ENCODE measurements around the gene FGGY.
"Not testable (repeated sequence)": the region's sequence is repeated elsewhere in the genome, so short reads cannot be mapped to it uniquely, and the experiment has no call there.

FGGY gene

DNA sequence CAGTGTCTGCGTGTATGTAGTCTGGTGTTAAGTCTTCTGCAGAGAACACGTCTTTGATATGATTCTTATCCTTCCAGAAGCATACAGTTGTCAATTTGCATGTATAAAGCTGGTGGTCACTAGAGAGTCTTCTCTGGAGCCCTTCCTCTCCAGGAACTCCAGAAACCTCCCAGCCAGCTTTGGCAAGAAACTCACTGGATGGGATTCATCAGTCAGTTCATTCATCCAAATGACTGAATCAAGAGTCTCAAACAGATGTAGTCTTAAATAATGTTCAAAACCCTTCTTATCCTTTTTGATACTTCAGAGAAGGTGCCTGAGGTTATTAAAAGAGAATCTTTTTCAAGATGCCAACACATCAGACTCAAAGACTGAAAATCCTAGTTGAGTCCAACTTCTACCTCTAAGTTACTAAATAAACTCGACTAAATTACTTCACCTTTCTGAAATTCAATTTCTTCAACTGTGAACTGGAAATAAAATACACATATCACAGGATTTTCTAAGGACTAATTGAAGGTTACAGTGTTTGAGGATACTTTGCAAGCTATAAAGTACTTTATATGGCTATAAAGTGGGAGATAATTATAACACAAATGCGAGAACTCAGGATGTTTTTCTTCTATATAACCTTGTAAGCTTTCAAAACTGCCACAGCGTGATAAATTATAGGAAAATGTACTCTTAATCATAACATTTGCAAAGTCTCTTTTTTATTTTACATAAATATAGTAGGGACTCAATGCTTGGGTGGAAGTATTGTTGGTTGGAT is 252.4 kb downstream of the FGGY start:
- H3K27ac Mint-ChIP-seq = no peak overlapping the region
- H3K27me3 Mint-ChIP-seq = no peaks in the 10 kb centered on the region
- H3K36me3 Mint-ChIP-seq (ENCODE audit: low read depth) = peaks cover 6% of the 10 kb centered on the region
- H3K4me3 Mint-ChIP-seq = no peak overlapping the region
- no peaks in the 10 kb centered on the region for H3K9me3 Mint-ChIP-seq
- no peaks in the 10 kb centered on the region for H3K4me1 Mint-ChIP-seq (ENCODE audit: low read depth)

DNA sequence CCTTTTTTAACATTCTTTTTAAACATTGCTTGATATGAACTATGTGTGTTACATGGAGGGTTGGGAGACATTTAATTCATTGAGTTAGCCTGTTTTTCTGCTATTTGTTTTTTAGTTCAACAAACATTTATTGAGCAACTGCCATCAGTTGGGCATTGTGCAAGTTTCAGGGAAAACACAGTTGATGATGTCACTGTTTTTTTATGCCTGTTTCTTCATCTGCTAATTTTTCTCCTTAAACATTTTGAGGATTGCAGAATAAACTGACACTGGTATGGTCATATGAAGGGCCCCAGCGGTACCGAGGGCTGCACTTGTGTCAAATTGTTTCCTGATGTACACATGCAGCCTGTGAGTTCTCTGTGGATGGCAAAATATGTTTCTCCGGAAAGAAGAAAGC is 253.0 kb downstream of the FGGY start:
- Mint-ChIP-seq H3K4me1 (ENCODE audit: low read depth) (no peaks in the 10 kb centered on the region), H3K27ac (no peak overlapping the region), H3K36me3 (ENCODE audit: low read depth) (peaks cover 12% of the 10 kb centered on the region), H3K4me3 (no peak overlapping the region), H3K27me3 (no peaks in the 10 kb centered on the region), H3K9me3 (no peaks in the 10 kb centered on the region)

DNA sequence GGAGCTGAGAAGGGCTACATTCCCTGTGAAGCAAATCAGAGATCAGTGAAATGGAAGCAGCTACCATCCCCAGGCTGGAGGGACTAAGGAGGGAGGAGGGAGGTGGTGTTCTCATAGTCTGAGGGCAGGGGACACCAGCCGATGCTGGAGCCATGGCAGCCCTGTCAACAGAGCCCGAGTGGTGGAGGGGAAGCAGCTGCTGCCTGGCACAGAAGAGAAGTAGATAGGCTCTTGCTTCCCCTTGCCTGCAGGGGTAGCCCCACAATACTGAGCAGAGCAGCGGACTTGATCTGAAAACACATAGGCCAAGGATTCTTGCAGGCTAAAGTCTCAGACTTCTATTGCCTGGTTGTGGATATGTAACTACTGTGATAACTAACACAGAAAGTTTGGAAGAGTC is 255.1 kb downstream of the FGGY start:
- H3K4me1 Mint-ChIP-seq (ENCODE audit: low read depth) = no peaks in the 10 kb centered on the region
- H3K36me3 Mint-ChIP-seq (ENCODE audit: low read depth) = peaks cover 28% of the 10 kb centered on the region
- H3K4me3 Mint-ChIP-seq = no peak overlapping the region
- no peak overlapping the region for H3K27ac Mint-ChIP-seq
- H3K9me3 Mint-ChIP-seq = peaks cover 8% of the 10 kb centered on the region
- no peaks in the 10 kb centered on the region for H3K27me3 Mint-ChIP-seq

DNA sequence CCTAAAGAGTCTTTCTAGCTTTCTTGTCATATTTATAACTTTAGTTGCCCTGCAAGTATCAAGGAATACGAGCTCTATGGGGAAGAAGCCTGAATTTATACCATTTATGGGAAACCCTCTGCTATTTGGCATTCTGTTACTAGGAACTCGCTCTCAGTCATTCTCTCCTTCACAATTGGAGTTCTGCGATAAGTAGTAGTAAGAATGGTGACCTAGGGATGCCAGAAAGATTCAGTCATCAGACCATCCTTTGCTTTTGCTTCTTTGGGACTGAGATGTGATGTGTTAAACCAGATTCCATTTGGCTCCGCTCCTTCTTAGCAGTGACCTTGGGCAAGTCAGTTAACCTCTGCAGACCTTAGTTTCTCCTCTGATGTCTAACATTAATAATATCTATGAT is 256.5 kb downstream of the FGGY start:
- no peak overlapping the region for H3K4me3 Mint-ChIP-seq
- no peaks in the 10 kb centered on the region for H3K4me1 Mint-ChIP-seq (ENCODE audit: low read depth)
- peaks cover 40% of the 10 kb centered on the region for H3K36me3 Mint-ChIP-seq (ENCODE audit: low read depth)
- no peaks in the 10 kb centered on the region for H3K27me3 Mint-ChIP-seq
- H3K9me3 Mint-ChIP-seq = peaks cover 20% of the 10 kb centered on the region
- no peak overlapping the region for H3K27ac Mint-ChIP-seq

DNA sequence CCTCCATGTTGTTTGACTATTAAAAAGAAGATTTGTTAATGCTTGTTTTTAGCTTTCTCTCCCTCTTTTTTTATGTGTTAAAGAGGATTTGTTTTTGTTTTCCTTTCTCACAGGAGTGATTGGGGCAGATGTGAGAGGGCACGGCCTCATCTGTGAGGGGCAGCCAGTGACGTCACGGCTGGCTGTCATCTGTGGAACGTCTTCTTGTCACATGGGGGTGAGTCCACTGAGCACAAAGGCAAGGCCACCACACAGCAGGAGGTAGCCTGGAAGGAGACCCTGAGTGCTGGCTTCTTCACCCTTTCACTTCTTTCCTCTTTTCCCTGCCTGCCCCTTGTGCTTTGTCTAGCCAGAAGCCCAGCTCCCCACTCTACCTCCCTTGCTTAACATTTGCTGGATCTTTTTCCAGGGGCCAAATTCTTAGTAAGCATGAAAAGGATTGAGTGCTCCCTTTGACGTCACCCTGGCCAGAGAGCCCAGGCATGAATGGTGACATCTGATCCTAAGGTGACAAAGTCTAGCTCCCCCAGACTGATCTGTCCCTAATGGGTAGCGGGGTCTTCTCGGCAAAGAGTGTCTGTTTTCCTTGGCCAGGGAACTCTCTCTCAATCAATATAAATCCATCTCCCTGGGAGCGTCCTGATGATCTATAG is 257.2 kb downstream of the FGGY start:
- H3K27me3 Mint-ChIP-seq = no peaks in the 10 kb centered on the region

DNA sequence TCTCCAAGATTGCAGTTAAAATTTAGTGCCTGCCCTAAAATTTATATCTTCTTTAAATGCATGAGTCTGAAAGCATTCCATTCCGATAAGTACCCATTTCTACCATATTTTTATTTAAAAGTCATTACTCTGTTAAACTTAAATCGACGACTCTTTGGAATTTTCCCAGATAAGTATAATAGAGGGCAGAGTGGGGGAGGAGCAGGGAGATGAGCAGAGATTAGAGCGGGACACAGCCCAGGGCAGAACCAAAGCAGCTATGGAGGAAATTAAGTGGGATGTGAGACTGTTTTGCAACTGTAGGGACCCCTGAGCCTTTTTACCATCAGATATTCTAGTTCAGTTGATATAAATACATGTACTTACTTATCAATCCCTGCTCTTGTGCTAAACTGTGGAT is 257.9 kb downstream of the FGGY start:
- Mint-ChIP-seq H3K36me3 (ENCODE audit: low read depth) (peaks cover 47% of the 10 kb centered on the region), H3K27me3 (no peaks in the 10 kb centered on the region), H3K27ac (no peak overlapping the region), H3K9me3 (peaks cover 27% of the 10 kb centered on the region), H3K4me3 (no peak overlapping the region), H3K4me1 (ENCODE audit: low read depth) (no peaks in the 10 kb centered on the region)

More for the DNA sequence above, 257.2 kb downstream of the FGGY start:
- Mint-ChIP-seq H3K4me1 (ENCODE audit: low read depth) (no peaks in the 10 kb centered on the region), H3K9me3 (peaks cover 27% of the 10 kb centered on the region), H3K36me3 (ENCODE audit: low read depth) (peaks cover 46% of the 10 kb centered on the region), H3K4me3 (no peak overlapping the region), H3K27ac (no peak overlapping the region)

DNA sequence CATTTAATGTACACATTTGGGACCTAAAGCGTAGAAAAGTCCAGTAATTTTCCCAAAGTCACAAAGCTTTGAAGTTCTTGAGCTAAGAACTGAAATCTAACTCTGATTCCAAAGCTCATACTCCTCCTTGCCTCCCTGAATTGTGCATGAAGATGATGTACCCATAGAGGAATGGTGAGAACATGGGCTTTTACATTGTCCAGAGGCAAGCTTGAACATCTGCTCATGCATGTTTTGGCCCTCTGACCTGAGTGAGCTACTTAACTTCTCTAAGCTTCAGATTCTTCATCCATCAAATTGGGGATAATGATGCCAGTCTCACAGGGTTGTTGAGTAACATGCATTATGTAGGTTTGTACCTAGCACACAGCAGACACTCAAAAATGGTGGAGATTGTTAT is 259.5 kb downstream of the FGGY start:
- Mint-ChIP-seq H3K27me3 (no peaks in the 10 kb centered on the region), H3K9me3 (peaks cover 27% of the 10 kb centered on the region), H3K36me3 (ENCODE audit: low read depth) (peaks cover 47% of the 10 kb centered on the region), H3K4me1 (ENCODE audit: low read depth) (peaks cover 9% of the 10 kb centered on the region), H3K27ac (no peak overlapping the region), H3K4me3 (no peak overlapping the region)

DNA sequence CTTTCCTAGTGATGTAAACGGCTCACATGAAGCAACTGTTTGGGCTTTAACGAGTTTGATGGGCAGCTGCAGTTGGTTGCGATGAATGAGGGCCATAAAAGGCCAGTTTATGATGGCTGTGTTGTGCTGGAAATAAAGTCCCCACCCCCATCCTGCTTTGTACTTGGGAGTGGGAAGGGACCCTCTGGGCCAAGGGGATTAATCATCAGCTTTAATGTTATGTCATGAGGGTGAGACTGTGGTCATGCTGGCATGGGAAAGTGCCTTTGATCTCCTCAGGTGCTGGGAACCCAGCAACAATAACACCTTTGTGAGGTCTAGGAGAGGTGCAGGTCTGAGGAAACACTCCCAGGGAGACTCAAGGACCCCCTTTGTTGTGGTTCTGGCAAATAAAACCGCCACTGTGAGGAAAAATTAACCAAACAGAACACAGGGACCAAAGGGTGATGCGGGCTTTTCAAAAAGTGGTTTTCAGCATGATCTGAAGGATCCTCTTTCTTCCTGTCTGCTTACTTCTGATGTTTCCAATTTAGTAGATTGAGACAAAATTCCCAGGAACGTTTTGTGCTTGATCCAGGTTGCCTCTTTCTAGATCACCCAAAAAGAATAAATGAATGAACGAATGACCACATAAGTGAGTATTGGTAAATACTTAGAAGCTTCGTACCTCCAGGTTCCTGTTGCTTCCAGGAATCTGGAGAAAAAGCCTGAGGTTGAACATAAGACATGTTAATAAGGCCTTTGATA is 260.1 kb downstream of the FGGY start:
- no peaks in the 10 kb centered on the region for H3K27me3 Mint-ChIP-seq
- peaks cover 9% of the 10 kb centered on the region for H3K4me1 Mint-ChIP-seq (ENCODE audit: low read depth)
- no peak overlapping the region for H3K27ac Mint-ChIP-seq
- H3K36me3 Mint-ChIP-seq (ENCODE audit: low read depth) = peaks cover 47% of the 10 kb centered on the region
- H3K4me3 Mint-ChIP-seq = no peak overlapping the region
- H3K9me3 Mint-ChIP-seq = peaks cover 27% of the 10 kb centered on the region

DNA sequence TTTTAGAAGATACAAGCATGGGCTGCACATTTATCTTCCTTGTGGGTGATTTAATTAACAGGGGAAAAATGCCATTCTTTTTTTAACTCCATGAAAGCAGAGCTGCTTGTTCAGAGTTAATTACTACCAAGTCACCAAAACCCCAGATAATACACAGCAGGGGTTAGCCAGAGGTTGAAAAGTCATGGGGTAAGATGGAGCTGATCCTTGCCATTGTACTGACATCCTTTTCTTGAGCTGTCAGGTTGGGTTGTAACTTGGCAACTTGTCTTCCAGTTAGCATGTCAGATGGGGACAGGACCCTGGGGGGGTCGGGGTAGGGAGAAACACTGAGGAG is 260.6 kb downstream of the FGGY start:
- peaks cover 47% of the 10 kb centered on the region for H3K36me3 Mint-ChIP-seq (ENCODE audit: low read depth)
- H3K27ac Mint-ChIP-seq = no peak overlapping the region
- H3K27me3 Mint-ChIP-seq = no peaks in the 10 kb centered on the region
- peaks cover 27% of the 10 kb centered on the region for H3K9me3 Mint-ChIP-seq
- H3K4me1 Mint-ChIP-seq (ENCODE audit: low read depth) = peaks cover 9% of the 10 kb centered on the region
- H3K4me3 Mint-ChIP-seq = no peak overlapping the region

DNA sequence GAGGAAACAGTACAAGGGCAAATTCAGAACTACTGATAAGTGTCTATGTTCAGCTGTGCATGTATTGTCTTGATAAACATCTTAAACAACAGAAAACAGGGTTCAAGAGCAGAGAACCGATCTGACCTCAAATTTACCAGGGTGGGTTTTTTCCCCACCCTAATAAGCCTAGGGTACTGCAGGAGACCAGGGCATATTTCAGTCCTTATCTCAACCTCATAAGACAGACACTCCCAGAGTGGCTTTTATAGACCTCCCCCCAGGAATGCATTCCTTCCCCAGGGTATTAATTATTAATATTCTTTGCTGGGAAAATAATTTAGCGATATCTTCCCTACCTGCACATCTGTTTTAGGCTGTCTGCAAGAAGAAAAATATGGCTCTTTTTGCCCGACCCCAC is 261.7 kb downstream of the FGGY start:
- H3K9me3 Mint-ChIP-seq = peaks cover 27% of the 10 kb centered on the region
- not testable (repeated sequence) for H3K4me1 Mint-ChIP-seq (ENCODE audit: low read depth); H3K27ac Mint-ChIP-seq; H3K27me3 Mint-ChIP-seq; H3K4me3 Mint-ChIP-seq
- peaks cover 47% of the 10 kb centered on the region for H3K36me3 Mint-ChIP-seq (ENCODE audit: low read depth)

DNA sequence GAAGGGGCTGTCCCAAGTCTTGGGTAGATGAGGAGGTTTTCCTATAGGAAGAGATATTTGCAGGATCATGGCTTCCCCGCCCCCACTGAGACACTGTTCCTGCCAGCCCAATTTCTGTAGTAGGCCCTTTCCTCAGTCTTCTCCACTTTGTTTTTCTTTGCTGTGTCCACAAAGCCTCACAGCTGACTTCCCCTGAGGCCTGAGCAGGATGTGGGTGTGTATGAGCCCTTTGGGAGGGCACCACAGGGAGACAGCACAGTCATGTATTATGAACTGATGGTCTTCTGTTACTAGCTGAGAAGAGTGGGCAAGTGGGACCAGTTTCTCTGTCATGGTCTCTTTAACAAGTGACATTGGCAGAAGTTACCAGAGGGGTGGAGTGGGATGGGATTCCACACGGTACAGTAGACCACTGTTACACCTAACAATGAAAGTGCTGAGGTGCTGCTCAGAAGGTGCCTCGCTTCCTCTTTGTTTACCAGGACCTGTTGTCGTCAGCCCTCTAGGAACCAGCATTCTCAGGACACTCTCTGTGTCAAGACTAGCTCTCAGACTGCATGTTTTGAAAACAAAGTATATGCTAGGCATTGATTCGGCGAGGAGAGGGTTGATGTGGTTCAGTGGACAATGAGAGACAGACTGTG is 264.0 kb downstream of the FGGY start:
- Mint-ChIP-seq H3K36me3 (ENCODE audit: low read depth) (peaks cover 28% of the 10 kb centered on the region), H3K9me3 (peaks cover 27% of the 10 kb centered on the region), H3K27ac (no peak overlapping the region), H3K4me1 (ENCODE audit: low read depth) (peaks cover 9% of the 10 kb centered on the region), H3K27me3 (no peaks in the 10 kb centered on the region), H3K4me3 (no peak overlapping the region)

DNA sequence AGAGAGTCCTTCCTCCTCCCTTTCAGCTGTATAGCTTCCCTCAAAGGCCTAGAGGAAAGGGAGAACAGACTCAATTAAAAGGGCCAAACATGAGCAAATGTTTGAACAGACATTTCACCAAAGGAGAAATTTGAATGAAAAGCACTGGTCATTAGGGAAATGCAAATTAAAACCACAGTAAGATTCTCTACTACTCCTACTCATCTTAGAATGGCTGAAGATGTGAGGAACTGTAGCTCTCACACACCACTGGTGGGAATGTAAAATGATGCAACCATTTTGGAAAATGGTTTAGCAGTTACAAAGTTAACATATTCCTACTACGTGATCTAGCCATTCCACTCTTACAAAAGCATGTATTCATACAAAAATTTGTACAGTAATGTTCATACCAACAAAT is 264.9 kb downstream of the FGGY start:
- Mint-ChIP-seq H3K27me3 (no peaks in the 10 kb centered on the region), H3K36me3 (ENCODE audit: low read depth) (peaks cover 22% of the 10 kb centered on the region), H3K4me3 (no peak overlapping the region), H3K9me3 (peaks cover 20% of the 10 kb centered on the region), H3K27ac (no peak overlapping the region), H3K4me1 (ENCODE audit: low read depth) (peaks cover 9% of the 10 kb centered on the region)

DNA sequence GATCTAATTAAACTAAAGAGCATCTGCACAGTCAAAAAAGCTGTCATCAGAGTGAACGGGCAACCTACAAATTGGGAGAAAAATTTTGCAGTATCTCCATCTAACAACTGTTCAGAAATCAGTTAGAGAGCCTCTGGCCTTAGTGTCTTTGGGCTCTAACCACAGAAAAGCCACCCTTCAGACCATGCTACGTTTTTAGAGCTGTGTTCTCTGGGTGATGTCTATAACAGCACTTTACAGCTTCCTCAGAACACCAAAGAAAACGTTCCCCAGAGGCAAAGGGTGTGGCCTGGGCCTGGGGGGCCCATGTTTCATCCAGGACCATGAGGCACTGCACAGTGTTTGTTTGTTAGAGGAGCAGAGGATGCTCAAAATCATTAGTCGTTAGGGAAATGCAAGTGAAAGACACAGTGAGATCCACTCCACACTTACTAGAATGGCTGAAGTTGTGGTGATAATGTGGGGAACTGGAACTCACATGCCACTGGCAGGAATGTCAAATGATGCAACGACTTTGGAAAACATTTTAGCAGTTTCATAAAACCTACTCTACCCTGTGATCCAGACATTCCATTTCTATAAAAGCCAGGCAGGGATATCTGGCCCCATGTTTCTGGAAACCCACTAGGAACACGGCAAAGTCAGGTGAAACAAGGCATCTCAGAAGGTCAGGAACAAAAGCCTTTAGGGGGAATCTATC is 267.4 kb downstream of the FGGY start:
- Mint-ChIP-seq H3K27me3 (no peaks in the 10 kb centered on the region), H3K4me3 (no peak overlapping the region), H3K36me3 (ENCODE audit: low read depth) (no peaks in the 10 kb centered on the region), H3K4me1 (ENCODE audit: low read depth) (peaks cover 9% of the 10 kb centered on the region), H3K9me3 (no peaks in the 10 kb centered on the region), H3K27ac (no peak overlapping the region)

DNA sequence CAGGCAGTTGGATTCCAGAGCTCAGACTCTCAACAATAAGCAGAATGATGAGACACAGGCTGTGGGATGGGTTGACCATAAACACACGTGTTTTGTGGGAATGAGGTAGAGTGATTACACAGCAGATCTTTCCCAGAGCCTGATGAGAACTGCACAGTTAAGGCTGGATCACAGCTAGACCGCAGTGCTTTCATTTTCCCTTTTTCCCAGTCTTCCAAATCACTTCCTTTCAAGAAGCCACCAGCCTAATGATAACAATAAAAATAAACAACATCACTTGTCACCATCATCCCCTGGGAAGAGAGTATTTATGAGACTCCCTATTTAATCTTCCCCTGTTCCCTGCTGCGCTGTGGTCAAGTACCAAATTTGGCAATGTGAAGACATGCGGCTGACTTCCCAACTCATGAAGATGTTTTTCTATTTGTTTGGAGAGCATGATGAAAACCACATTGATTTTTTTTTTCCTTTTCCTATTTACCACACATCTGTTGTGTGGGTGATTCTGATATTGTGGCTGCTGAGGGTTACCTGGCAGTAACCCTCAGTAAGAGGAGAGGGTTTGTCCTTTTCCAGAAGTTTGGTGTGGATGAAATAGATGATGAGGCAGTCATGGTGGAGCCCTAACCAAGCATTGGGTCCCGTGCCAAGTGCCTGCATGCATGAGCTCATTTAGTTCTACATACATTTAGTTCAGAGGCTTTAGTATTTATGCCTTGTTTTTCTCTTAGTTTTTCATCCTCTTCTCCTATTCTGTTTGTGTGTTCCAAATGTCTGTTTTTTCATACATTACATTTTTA is 268.9 kb downstream of the FGGY start:
- Mint-ChIP-seq H3K27me3 (no peaks in the 10 kb centered on the region), H3K9me3 (no peaks in the 10 kb centered on the region), H3K4me1 (ENCODE audit: low read depth) (peaks cover 17% of the 10 kb centered on the region), H3K36me3 (ENCODE audit: low read depth) (no peaks in the 10 kb centered on the region), H3K4me3 (no peak overlapping the region), H3K27ac (no peak overlapping the region)

All from stimulated activated naive CD8-positive, alpha-beta T cell treated with anti-CD3 and anti-CD28 coated beads, Interleukin-15, Interleukin-2, amounts not matched to agents 100 ng/mL and 50 ng/mL, for 24 hours (primary cell).